ENCODE data around the gene CNKSR2. TPM values are rescaled to one million over a fixed set of nuclear protein-coding genes. Genes with fewer than 3 reads are reported as not detected.
"Not testable (repeated sequence)": the region's sequence is repeated elsewhere in the genome, so short reads cannot be mapped to it uniquely, and the experiment has no call there.

CNKSR2 gene
- total RNA-seq, 1 experiment from 2014 or later = 0.06 TPM

- no peak for DNase-seq (ENCODE audit: low read depth)
Measured at GRCh38 chrX:21438792-21439191, 64.6 kb downstream of the CNKSR2 start.

- DNase-seq (ENCODE audit: low read depth) = no peak
Measured at GRCh38 chrX:21440911-21441310, 66.7 kb downstream of the CNKSR2 start.

DNA sequence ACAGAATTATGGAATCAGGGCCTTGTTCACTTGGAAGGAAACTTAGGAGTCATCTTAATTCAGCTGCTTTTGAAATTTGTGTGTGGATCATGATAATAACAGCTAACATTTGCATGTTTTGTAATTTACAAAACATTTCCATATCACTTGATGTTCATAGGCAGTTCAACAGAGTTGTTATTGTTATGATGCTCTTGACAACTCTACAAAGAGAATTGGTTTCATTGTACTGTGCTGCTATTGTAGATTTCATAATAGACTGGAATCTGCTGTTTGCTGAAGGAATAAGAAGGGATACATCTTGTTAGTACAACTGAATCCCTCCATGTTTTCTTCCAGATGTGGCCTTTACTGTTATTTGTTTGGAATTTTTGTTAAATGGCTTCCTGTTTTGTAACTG, 83.5 kb downstream of the CNKSR2 start:
- no peak for DNase-seq (ENCODE audit: low read depth)

DNA sequence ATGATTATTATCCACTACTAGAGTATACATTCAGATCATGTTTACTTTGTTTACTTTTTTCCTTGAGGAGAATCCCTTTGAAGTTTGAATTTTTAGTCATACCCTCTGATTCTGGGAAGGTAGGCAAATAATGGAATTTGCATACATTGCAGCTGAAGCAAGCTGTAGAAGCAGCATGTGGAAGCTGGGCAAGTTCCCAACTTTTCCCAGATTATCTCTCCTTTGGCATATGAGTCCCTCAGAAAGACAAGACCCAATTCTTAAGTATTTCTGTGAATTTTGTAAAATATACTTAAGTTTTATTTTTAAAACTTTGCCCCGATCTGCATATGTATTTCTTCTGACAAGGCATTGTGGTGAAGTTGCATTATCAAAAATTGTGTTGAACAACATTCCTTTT, 94.9 kb downstream of the CNKSR2 start:
- DNase-seq (ENCODE audit: low read depth) = no peak

DNA sequence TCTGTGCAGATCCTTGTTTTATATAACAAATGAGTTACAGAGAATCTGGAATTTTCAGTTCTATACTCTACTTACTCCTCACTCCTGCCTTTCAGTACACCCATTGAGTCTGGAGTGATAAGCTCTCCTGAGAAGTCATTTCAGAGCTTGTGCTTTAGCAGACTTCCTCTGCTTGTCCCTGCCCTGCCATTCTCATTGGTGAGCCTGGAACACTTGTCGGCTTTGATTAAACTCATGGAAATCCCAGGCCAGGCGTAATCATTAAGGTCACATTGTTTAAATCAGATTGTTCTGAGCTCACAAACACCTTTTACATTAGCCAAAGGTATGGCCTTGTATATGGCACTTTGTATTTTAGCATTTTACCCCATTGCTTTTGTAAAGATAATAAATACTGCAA, 102.7 kb downstream of the CNKSR2 start:
- DNase-seq (ENCODE audit: low read depth) = no peak

DNA sequence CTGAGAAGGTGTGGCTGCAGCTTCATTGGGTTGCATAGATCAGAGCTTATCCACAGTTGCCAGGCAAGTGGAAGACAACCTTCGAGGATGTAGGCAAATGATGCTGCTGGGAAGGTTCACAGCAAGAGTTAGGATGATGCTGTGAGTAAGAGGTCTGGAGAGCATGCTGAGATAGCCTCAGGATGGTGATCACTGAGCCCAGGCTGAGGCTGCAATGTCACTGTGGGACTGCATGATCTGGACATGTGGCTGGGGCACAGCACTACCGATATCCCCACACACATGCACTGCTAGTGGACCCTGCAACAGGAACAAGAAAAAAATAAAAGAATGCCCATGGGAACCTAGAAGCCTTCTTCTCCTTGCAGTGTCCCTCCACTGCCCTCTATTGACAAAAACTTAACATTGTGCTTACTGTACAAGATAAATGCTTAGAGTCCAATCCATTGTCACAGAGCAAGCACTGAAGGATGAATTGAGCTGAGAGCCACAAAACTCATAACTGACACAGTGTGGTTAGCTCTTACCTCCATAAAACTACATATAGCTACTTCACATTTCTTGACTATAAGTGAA, 105.6 kb downstream of the CNKSR2 start:
- peak; percentile 39 for DNase-seq (ENCODE audit: low read depth)

DNA sequence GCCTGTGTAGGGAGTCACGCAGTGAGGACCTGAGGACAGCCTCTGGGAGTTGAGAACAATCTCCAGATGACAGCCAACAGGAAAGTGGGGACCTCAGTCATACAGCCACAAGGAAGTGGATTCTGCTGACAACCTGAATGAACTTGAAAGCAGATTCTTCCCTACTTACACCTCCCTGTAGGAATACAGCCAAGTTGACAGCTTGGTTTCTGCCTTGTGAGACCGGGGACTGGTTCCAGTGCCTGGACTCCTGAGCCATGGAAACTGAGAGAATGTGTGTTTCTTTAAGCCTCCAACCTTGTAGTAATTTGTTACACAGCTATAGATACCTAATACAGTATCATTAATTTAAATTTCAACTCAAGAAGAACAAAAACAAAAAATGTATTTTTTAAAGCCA, 107.5 kb downstream of the CNKSR2 start:
- no peak for DNase-seq (ENCODE audit: low read depth)

- DNase-seq (ENCODE audit: low read depth) = not testable (repeated sequence)
Measured at GRCh38 chrX:21484051-21484450, 109.8 kb downstream of the CNKSR2 start.

- DNase-seq (ENCODE audit: low read depth) = no peak
Measured at GRCh38 chrX:21487832-21488231, 113.6 kb downstream of the CNKSR2 start.

DNA sequence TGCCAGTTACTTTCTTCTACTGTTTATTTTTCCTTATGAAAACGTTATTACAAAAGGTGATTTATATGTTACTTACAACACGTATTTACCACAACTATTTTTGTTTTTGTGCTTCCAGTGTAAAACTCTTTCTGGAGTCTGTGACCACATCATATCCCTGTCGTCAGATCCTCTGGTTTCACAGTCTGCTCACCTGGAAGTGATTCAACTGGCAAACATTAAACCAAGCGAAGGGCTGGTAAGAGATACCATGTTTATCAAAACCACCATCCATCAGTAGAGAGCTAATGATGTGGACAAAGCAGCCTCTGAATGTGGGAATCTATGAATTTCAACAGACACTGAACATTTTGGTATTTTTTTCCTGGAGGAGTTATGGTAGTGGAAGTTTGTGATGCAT, 116.1 kb downstream of the CNKSR2 start:
- no peak for DNase-seq (ENCODE audit: low read depth)

- no peak for DNase-seq (ENCODE audit: low read depth)
Measured at GRCh38 chrX:21493226-21493830, 119.1 kb downstream of the CNKSR2 start.

- no peak for DNase-seq (ENCODE audit: low read depth)
Measured at GRCh38 chrX:21503593-21503992, 129.4 kb downstream of the CNKSR2 start.

DNA sequence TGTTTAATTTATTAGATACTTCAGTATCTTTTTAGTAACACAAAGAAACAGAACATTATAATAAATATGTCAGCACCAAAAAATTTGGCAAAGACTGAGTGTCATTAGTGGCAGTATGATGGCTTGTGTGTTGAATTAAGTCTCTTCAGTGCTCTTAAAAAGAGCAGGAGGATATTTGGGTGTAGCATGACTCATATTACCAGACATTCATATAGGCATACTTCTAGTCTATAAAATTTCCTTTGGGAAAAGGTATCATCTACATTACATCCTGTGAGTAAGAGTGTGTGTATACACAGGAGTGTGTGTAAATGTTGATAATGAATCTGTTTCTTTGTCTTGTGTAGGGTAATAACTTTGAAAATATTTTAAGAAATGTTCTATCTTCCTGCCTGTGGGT, 135.7 kb downstream of the CNKSR2 start:
- DNase-seq (ENCODE audit: low read depth) = no peak

- DNase-seq (ENCODE audit: low read depth) = no peak
Measured at GRCh38 chrX:21524008-21524407, 149.8 kb downstream of the CNKSR2 start.

DNA sequence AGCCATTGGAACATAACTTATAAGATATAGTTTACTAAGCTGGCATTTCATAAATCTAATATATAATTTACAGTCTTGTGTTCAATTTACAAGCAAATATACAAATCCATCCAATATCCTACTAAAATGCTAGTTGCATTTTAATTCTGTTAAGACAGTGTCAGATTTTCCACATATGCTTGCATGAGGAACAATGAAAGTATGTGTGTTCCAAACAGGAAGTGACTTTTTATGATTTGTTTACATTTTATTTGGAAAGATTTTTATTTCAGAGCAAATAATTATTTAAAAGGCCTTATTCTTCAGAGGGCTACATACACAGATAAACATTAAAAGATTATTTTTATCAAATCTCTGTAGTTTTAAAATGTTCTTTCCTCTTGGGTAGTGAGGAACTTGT, 153.9 kb downstream of the CNKSR2 start:
- DNase-seq (ENCODE audit: low read depth) = no peak

DNA sequence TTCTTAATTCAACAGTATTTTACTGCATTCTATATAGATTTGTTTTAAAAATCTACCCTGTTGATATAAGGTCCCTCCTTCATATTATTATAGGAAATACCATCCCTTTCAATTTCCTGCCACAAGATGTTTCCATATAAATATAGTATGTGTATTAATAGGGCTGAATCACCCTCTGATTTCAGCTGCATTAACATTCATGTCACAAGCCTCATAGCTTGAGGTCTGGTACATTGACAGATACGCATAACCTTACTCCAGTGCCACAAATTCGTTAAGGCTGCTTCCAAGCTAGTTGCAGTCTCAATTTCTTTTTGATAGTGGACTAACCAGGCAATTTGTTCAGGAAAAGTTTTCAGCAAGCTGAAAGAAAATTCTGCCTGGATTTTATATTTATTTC, 155.6 kb downstream of the CNKSR2 start:
- DNase-seq (ENCODE audit: low read depth) = no peak

DNA sequence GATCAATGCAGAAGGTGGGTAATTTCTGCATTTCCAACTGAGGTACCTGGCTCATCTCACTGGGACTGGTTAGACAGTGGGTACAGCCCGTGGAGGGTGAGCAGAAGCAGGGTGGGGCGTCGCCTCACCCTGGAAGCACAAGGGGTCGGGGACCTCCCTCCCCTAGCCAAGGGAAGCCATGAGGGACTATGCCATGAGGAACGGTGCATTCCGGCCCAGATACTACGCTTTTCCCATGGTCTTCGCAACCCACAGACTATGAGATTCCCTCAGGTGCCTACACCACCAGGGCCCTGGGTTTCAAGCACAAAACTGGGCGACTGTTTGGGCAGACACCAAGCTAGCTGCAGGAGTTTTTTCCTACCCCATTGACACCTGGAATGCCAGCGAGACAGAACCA, 170.4 kb downstream of the CNKSR2 start:
- DNase-seq (ENCODE audit: low read depth) = not testable (repeated sequence)

GRCh38 chrX:21559417-21559816, 185.2 kb downstream of the CNKSR2 start:
- no peak for DNase-seq (ENCODE audit: low read depth)

DNA sequence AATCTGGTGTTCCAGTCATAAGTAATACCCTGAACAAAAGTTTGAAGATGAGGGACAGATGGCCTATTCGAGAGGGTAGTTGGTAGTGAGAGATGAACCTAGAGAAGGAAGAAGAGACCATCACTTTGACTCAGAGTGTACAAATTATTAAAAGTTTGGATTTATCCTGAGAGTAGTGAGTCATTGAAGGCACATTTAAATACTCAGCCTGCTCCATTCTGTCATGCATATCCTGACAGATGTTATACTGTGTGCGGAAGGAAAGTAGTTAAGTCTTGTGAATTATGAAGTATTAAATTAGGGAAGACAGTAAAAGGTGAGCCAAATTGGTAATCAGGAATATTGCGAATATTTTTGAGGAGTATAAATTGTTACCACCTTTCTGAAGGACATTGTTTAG, 190.8 kb downstream of the CNKSR2 start:
- DNase-seq (ENCODE audit: low read depth) = peak; percentile 0

DNA sequence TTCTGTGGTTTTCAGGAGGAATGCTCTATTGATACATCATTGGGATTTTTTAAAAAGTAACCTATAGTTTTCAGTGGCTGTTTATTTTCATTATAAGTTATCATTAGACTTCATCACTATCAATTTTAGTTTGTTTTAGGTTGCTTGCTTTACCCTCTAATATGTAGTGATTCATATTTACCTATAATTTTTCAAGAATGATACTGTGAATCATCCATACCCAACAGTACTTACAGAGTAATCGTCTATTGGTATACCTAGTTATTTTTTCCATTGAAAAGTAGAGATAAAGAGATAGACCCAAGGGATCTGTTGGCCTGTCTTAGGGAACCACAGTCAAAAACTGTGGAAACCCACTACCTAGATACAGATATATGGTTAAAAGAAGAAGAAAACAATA, 200.6 kb downstream of the CNKSR2 start:
- no peak for DNase-seq (ENCODE audit: low read depth)

GRCh38 chrX:21581479-21581878, 207.3 kb downstream of the CNKSR2 start:
- no peak for DNase-seq (ENCODE audit: low read depth)

- no peak for DNase-seq (ENCODE audit: low read depth)
Measured at GRCh38 chrX:21586001-21586400, 211.8 kb downstream of the CNKSR2 start.

DNA sequence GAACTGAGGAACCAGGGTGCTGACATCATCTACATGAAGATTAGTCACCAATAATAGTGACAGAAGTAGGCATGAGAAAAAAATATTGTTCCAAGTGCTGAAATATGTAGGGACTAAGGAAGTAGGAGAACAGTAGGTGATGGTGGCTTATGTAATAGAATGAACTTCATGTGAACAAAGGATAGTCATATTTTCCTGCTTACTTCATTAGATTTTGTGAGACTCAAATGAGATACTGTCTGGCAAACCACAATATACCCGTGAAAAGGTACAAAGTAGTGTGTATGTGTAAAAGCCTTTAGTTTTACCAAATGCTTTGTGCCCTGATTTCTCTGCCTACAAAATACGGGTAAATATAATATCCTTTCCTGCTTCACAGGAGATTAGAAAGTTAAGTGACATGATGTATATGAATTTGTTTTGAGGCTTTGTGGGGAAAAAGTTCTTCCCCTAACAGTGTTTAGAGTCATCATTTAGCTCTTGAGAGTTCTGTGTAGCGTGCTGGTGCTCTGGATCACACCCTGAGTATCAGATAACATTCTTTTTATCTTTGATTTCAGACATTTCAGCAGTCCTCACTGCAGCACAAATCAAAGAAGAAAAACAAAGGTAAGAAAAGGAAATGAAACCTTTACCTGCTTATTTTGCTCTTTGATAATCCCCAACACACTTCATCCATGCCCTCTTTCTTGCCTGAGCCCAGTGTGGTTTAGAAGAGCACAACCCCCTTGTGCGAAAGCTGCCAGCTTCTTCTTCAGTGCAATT, 216.0 kb downstream of the CNKSR2 start:
- DNase-seq (ENCODE audit: low read depth) = no peak
